Measurements from ENCODE around the gene POLR1A.
A peak's percentile ranks its signal among the peaks of the same experiment; 100 is the strongest.

The POLR1A gene

GRCh38 chr2:86097114-86097896, 8.4 kb downstream of the POLR1A start:
- DNase-seq (ENCODE audit: low read depth), result no peak

DNA sequence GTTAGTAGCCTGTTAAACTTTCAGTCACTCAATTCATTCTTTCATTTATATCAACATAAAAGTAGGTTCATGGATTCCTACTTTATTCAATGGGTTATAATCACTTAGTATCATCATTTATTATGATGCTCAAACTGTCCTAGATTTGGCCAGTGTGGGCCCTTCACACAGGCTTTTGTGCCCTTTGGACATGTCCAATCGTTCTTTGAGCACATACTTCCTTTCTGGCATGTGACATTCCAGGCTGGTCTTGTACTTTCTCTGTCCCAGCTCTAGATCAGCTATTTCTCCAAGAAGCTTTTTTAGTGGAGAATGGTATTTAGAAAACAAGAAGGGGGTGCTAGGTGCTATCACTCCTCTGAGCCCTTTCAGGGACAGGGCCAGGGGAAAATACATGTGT, 11.5 kb downstream of the POLR1A start:
- no peak for DNase-seq (ENCODE audit: low read depth)

DNA sequence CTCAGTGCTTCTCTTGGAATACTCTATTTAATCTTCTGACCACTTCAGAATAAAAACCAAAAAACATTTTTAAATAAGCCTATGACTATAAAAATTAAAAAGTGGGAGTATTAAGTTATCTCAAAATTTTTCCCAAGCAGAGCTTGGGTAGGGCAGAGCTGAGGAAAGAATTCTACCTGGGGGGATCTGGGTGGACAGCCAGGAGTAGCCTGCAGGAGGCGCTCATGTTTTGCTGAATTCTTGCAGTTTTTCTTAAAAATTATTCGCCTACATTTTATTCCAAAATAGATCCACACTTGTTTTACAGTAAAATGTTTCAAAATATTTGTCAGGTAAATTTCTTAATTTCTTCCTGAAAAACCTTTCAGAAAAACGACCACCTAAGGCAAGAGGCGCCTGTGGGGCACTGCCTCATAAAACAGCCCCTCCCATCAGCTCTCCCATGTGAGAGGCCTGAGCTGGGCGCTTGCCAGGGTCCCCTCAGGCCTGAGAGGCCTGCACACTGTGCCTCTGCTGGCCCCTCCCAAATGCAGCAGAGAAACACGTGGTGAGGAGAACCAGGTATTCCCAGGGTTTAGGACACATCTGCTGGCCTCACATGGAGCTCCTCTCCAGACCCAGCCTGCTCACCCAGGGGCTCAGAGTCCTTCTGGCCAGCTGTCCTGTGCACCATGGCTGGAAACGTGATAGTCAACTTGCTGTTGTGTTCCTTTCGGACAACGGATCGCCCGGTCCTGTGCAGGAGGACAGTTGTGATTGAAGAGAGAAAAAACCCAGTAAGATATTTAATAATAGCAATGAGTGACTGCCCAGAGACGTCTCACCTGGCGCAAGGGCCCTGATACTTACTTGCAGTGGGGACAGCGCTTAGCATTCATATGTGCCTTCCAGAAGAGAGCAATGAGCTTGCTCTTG, 17.5 kb downstream of the POLR1A start:
- DNase-seq (ENCODE audit: low read depth), result no peak

DNA sequence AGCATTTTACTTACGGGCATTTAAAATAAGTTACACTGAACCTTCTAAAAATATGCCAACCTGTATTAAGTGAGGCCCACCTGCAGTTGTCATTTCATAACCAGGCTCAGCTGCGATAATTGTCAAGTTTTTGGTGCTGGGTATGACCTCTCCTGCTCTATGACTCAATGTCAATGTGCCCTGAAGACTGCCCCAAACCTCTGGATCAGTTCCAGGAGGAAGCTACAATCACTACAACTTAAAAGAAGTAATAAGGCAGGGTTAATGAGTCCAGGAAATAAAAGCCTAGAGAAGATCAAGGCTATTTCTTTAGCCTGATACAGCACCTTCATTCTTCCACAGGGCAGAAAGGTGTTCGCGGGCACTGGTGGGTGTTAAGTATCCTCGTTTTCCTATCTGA, 22.9 kb downstream of the POLR1A start:
- DNase-seq (ENCODE audit: low read depth), result no peak

- DNase-seq (ENCODE audit: low read depth), result no peak
These were observed 24.0 kb downstream of the POLR1A start for GRCh38 chr2:86081724-86082123.

DNA sequence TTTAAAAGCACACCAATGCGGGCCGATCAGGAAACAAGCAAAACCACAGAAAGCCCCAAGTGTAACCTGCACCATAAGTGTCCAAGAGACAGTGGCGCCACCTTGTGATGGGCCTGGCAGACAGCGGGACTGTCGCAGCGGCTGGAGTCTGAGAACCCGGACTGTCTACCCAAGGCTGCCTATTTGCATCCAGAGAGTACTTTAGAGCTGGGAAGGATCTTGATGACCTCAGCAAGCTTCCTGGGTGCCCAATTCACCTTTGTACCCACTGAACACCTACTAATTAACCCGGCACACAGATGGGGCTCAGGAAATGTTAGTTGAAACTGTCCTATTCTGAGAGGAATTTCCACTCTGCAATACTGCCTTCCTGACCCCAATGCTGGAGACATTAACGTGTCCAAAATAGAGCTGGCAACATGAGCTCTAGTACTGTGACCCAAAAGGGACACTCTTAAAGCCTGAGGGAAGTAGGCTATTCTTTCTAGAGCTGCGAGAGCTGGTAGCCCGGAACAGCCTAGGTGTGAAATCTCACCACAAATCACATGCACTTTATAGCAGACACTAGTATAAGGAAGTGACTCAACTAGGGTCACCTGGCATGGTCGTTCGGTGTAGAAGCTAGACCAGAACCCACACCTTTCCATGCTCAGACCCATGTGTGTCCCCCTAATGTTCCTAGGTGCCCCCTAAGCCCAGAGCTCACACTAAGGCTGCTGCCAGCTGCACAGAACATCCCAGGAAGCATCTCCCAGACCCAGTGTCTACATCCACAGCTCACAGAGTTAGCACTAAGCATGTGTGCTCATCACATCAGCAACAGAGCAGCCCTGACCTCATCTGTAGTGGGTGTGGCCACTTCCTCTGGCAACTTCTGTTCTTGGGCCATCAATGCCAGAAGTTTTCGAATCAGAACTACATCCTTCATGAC, 25.4 kb downstream of the POLR1A start:
- peak; percentile 74 for DNase-seq (ENCODE audit: low read depth)

DNA sequence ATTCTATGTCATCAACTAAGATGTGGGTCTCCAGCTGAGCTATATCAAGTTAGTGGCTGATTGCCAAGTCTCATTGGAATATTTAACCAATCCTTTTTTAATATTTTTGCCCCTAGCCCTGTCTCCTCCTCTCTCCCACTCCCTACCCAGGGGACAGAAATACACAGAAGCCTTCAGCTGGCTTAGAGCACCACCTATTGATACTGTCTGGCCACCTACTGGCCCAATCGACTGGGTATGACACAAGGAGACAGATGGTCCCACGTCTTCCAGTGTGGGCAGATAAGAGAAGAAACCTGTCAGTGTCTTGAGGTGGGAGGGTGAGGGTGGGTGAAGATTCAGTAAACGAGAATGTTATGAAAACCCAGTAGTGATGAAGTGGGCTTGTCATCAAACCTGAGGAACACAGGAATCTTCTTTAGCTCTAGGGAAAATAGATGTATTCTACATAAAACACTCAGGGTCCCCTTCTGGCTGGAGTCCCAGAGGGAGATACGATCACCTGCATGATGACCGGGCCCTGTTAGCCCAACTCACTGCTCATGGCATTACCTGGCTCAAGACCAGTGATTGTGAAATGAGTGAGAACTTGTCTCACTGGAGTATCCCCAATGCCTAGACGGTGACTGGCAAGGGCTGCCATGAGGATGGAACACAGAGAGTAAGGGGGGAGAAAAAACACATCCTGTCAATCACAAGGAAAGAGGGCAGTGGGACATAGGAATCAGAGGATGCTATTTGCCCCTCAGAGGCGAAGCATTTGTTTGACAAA, 26.7 kb downstream of the POLR1A start:
- peak; percentile 15 for DNase-seq (ENCODE audit: low read depth)

DNA sequence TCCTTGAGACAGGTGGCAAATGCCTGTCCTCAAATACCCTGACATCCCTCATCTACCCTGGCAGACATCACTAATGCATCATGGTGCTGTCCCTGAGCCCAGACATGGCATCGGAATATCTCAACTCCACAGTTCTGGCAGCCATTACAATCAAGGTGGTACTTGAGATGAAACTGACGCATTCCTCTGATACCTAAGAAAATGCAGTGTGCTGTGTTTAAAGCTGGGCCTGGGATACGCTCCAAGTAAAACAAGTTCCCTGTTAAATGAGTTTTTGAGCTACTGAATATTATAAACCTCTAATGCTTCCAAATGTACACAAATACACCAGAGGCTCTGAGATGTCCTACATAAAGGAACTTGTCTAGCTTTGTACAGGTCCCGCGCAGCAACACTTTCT, 29.8 kb downstream of the POLR1A start:
- DNase-seq (ENCODE audit: low read depth), result no peak

DNA sequence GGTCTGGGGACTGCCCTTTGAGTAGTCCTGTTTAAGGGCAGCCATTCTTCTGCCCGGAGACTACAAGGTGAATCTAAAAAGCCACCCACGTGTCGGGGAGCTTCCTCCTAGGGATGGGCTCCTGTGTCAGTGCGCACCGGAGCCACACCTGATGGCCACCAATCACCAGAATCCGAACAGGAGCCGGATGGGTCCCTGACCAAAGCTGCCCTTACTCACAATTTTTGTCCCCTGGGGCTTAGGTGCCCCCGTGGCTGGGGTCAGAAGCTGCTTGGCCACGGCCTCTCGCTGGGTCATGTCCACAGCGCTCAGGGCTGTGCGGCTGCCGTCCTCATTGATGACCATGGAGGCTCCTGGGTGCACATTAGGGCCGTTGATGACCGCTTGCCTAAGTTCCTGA, 30.9 kb downstream of the POLR1A start:
- no peak for DNase-seq (ENCODE audit: low read depth)

- no peak for DNase-seq (ENCODE audit: low read depth)
These were observed 31.4 kb downstream of the POLR1A start for GRCh38 chr2:86074256-86074655.

DNA sequence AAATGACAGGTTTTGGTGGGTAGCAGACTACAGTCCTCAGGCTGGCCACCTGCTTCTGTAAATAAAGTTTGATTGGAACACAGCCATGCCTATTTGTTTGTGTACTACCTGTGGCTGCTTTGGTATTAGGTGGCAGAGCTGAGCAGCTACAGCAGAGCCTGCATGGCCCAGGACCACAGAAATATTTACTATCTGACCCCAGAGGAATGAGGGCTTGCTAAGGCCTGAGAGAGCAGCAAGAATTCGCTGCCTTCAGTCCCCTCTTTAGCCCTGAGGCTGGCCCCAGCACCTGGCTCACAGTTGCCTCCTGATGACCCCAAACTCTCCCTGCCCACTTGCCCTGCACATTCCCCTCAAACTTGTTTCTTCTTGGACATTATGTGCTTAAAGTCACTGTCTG, 32.5 kb downstream of the POLR1A start:
- no peak for DNase-seq (ENCODE audit: low read depth)

DNA sequence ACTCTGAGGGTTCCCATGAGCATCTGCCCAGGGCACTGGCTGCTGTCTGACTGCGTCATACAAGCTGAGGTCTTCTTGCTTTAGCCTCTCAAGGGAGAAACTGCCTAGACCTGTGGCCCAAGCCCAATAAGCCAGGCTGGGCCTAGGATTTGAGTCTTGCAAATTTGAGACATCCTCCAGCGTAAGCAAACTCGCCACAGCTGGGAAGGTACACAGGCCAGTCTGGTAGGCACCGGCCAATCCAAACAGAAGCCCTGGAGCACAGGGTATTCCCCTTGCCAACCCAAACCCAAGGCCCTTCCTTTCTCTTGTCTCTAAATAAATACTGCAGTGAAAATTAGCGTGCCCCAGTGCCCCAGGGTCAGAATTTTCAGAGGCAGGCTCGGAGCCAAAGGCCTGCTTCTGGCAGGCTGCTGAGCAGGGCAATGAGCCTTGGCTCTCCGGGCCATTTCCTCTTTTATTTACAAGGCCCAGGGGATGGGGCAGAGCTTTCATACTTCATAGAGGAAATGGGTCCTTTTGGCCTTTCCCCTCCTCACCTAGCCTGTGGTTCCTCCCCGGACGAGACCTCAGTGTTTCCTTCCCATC, 33.3 kb downstream of the POLR1A start:
- DNase-seq (ENCODE audit: low read depth), result no peak

DNA sequence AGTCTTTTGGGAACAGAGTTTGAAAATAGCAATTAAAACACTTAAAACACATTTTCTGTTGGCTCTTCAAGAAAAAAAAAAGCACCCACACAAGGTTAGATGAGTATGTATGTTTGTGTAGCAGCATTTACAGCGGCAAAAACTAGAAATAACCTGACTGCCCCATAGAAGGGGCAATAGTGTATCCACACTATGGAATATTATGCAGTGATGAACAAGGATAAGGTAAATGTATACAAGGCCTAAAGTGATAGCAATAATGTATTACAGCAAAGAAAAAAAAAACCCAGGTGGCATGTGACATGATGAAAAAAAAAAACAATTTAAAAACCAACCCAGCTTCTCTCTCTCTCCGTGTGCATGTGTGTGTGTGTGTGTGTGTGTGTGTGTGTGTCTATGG, 34.8 kb downstream of the POLR1A start:
- DNase-seq (ENCODE audit: low read depth), result no peak

DNA sequence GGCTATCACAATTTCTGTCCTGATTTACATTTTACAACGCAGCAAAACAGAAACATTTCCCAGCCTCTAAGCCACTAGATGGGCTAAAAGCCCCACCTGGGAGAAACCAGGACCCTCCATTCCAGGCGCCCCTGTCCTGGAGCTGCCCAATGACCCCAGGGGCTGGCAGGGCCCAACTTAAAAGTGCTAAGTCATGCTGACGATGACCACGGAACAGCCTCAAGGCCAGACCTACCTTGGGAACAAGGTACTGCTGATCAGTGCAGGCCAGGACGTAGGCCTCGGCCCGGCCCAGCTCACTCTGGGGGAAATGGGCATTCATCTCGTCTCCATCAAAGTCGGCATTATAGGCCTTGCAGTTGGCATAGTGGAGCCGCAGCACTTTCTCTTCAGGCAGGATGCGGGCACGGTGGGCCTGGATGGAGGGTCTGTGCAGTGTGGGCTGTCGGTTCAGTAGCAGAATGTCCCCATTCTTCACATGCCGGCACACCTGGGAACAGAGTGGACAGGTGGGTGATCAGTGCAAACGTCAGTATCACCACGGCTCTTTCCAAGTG, 35.8 kb downstream of the POLR1A start:
- DNase-seq (ENCODE audit: low read depth), result no peak

DNA sequence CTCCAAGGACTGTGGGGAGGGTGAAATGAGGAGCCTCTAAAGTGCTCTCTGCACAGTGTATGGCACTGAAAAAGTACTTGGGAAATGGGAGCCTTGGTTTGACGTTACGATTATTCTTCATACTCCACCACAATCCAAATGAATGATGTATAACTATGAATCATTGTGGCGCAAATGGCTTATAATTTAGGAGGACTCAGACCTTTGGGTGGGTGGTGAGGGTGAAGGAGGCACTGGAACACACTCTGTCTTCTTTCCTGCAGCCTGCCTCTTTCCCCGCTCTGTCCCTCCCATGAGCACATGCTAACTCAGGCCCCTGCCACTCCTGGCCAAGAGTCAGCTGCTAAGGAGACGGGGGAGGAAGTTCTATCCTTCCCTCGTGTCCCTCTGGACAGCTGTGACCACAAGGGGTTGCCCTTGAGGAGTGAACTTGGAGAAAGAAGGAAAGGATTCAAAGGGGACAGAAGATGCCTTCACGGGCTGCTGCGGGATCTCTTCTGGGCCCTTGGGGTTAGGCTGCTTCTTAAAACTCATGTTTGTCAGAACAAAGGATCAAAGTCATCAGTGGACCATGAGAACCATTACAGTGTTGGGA, 36.5 kb downstream of the POLR1A start:
- DNase-seq (ENCODE audit: low read depth), result no peak

DNA sequence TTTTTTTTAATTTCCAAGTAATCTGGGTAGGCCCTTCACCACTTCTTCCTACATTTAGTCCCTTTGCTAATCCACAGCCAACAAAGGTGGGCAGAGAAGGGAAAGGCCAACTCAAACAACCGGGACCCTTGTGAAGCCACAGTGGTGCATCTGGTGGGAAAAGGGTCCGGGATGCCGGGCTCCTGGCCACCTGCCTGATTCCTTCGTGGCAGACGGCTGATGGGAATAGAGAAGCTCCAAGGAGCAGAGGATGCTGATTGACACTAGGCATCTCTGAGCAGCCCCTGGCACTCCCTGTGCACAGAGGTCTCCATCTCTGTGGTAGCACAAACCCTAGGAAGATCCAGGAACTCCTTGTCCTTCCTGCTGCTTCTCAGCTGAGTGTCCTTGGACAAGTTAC, 37.0 kb downstream of the POLR1A start:
- DNase-seq (ENCODE audit: low read depth), result no peak

- DNase-seq (ENCODE audit: low read depth), result peak; percentile 13
These were observed 37.5 kb downstream of the POLR1A start for GRCh38 chr2:86068136-86068588.

GRCh38 chr2:86066915-86067314, 38.8 kb downstream of the POLR1A start:
- no peak for DNase-seq (ENCODE audit: low read depth)

DNA sequence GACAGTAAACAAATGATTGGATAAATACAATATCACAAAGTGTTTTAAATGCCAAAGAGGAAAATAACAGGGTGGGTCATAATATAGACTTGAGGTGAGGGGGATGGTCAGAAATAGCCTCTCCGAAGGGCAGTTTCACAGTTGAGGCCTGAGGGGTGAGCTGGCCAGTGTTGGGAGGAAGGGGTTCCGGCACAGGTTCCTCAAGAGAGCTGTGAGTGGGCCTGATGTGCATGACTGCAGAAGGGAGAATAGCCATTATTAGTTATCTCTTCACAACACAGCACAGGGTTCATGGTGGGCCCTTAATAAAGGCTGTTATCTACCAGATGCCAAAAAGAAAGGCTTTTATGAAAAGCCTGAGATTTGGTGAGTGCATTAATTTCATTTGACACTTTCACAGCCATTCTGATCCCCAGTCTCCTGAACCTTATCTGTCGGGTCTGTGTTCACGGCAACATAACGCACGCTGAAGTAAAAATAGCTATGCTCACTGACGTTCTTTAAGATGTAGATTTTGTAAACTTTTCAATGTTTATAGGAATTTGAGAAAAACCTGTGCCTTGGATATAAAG, 39.6 kb downstream of the POLR1A start:
- no peak for DNase-seq (ENCODE audit: low read depth)

- DNase-seq (ENCODE audit: low read depth), result no peak
These were observed 40.2 kb downstream of the POLR1A start for GRCh38 chr2:86065512-86065911.

All from T follicular helper cell (primary cell).